Sciatic nerve (tissue), 2 donors: ENCODE data around the gene CSRNP3. TPM values are rescaled to one million over a fixed set of nuclear protein-coding genes. Genes with fewer than 3 reads are reported as not detected.
A peak's percentile ranks its signal among the peaks of the same experiment; 100 is the strongest.

Source experiments
- ATAC-seq: fragments of 200-7000 bp; cut with Tn5 transposase; one replicate; pipeline ENCODE4 v1.9.1; 2020; ENCODE audit warnings: mild to moderate bottlenecking, moderate library complexity
- DNase-seq: peaks from one replicate; pipeline ENCODE4 v3.0.0-alpha.2; 2020; ENCODE audit warnings: low spot score
- intact Hi-C: fragments of 100-400 bp; cut with DNase I; formaldehyde crosslinking; loops from one replicate; pipeline ENCODE4 v1.14.2; 2022
- total RNA-seq: library from RNA; stranded (reverse); fragmentation: NEBNext Ultra II Directional; extraction: Animal tissue kit (Norgen Biotek cat#: 25700); gene quantifications from one replicate; pipeline ENCODE4 v1.2.1, GENCODE V29; 2021
- donor health status: DM: no; HTN: no; CAD: no.
- donor health status: DM: no; HTN: no; CAD: no.

CSRNP3 gene
- 8.3 TPM for total RNA-seq

GRCh38 chr2:165469417-165469816 is at the start of gene CSRNP3:
CSRNP3 (plus strand) TSS chr2:165469698; CDS start chr2:165595066, 125,368 bp downstream.
- intact Hi-C loops: no loop called here
- DNase-seq (peak; percentile 68), ATAC-seq (peak; percentile 98)

- ATAC-seq: no peak
- DNase-seq: no peak
- intact Hi-C loops: no loop called here
Observed at GRCh38 chr2:165420231-165420630, 49.3 kb upstream of the CSRNP3 start.

- no peak for ATAC-seq
- DNase-seq: no peak
- intact Hi-C loops: no loop called here
Observed at GRCh38 chr2:165423081-165423480, 46.4 kb upstream of the CSRNP3 start.

GRCh38 chr2:165425556-165425955 is 43.9 kb upstream of the CSRNP3 start:
- intact Hi-C loops: no loop called here
- DNase-seq (no peak), ATAC-seq (no peak)

GRCh38 chr2:165427686-165428085 is 41.8 kb upstream of the CSRNP3 start:
- ATAC-seq: peak; percentile 36
- intact Hi-C loops: no loop called here

GRCh38 chr2:165428926-165429325 is 40.6 kb upstream of the CSRNP3 start:
- no peak for ATAC-seq
- intact Hi-C loops: no loop called here
- no peak for DNase-seq

More at GRCh38 chr2:165427686-165428085, 41.8 kb upstream of the CSRNP3 start:
- DNase-seq: no peak

GRCh38 chr2:165431014-165431413 is 38.5 kb upstream of the CSRNP3 start:
- ATAC-seq: no peak
- intact Hi-C loops: no loop called here
- DNase-seq: no peak

- ATAC-seq: no peak
- intact Hi-C loops: no loop called here
- no peak for DNase-seq
Observed at GRCh38 chr2:165432234-165432966, 37.1 kb upstream of the CSRNP3 start.

GRCh38 chr2:165434865-165435496 is 34.5 kb upstream of the CSRNP3 start:
- intact Hi-C loops: no loop called here
- DNase-seq (no peak), ATAC-seq (no peak)

- intact Hi-C loops: no loop called here
- DNase-seq: no peak
- no peak for ATAC-seq
Observed at GRCh38 chr2:165435611-165436010, 33.9 kb upstream of the CSRNP3 start.

GRCh38 chr2:165436559-165436958 is 32.9 kb upstream of the CSRNP3 start:
- intact Hi-C loops: no loop called here
- ATAC-seq: no peak
- DNase-seq: no peak

- peak; percentile 79 for ATAC-seq
- intact Hi-C loops: no loop called here
- DNase-seq: no peak
Observed at GRCh38 chr2:165440367-165440766, 29.1 kb upstream of the CSRNP3 start.

- intact Hi-C loops: no loop called here
- no peak for ATAC-seq
- DNase-seq: no peak
Observed at GRCh38 chr2:165443511-165443910, 26.0 kb upstream of the CSRNP3 start.

- no peak for DNase-seq
- ATAC-seq: no peak
- intact Hi-C loops: no loop called here
Observed at GRCh38 chr2:165448406-165448805, 21.1 kb upstream of the CSRNP3 start.

- intact Hi-C loops: no loop called here
- ATAC-seq (no peak), DNase-seq (no peak)
Observed at GRCh38 chr2:165450156-165450555, 19.3 kb upstream of the CSRNP3 start.

- DNase-seq (no peak), ATAC-seq (no peak)
- intact Hi-C loops: no loop called here
Observed at GRCh38 chr2:165452327-165452726, 17.2 kb upstream of the CSRNP3 start.

GRCh38 chr2:165453561-165454094 is 15.9 kb upstream of the CSRNP3 start:
- no peak for ATAC-seq
- DNase-seq: no peak
- intact Hi-C loops: no loop called here

- ATAC-seq (no peak), DNase-seq (no peak)
- intact Hi-C loops: no loop called here
Observed at GRCh38 chr2:165454905-165455304, 14.6 kb upstream of the CSRNP3 start.

GRCh38 chr2:165456027-165456426 is 13.5 kb upstream of the CSRNP3 start:
- DNase-seq (no peak), ATAC-seq (peak; percentile 80)
- intact Hi-C loops: no loop called here

- DNase-seq: no peak
- ATAC-seq: no peak
- intact Hi-C loops: no loop called here
Observed at GRCh38 chr2:165462443-165462842, 7.1 kb upstream of the CSRNP3 start.
